GM12873 (cell line): ENCODE results near the gene CDK19.

ENCODE experiments used
- TF ChIP-seq, protein P1 (sequence below): IDR thresholded peaks from 2 replicates; pipeline ENCODE4 v1.5.1; 2012; ENCODE audit warnings: low read depth, mild to moderate bottlenecking, moderate library complexity, low read length, control low read depth; ENCODE audit not compliant: insufficient read depth; ENCODE audit errors: missing control alignments

CDK19 gene

GRCh38 chr6:110608151-110608550 lies 207.1 kb downstream of the CDK19 start:
- TF ChIP-seq, protein P1, sequence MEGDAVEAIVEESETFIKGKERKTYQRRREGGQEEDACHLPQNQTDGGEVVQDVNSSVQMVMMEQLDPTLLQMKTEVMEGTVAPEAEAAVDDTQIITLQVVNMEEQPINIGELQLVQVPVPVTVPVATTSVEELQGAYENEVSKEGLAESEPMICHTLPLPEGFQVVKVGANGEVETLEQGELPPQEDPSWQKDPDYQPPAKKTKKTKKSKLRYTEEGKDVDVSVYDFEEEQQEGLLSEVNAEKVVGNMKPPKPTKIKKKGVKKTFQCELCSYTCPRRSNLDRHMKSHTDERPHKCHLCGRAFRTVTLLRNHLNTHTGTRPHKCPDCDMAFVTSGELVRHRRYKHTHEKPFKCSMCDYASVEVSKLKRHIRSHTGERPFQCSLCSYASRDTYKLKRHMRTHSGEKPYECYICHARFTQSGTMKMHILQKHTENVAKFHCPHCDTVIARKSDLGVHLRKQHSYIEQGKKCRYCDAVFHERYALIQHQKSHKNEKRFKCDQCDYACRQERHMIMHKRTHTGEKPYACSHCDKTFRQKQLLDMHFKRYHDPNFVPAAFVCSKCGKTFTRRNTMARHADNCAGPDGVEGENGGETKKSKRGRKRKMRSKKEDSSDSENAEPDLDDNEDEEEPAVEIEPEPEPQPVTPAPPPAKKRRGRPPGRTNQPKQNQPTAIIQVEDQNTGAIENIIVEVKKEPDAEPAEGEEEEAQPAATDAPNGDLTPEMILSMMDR, result no peak

DNA sequence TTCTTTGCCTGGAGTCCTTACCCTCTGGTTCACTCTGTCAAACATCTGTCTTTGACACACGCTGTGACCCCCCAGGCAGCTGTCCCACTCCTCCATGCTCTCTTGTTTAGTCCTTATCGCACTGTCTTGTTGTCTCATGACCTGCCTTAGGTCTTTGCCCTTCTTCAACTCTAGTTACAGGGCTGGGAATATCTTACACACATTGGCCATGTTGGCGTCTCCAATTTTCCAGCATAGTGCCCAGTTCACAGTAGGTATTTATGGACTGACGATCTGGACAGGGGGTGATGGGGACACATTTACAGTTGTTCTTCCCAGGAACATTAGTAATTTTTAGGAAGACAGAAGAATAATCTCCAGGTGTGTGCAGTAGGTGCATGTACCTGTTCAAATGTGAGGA lies 209.1 kb downstream of the CDK19 start:
- TF ChIP-seq, protein P1, result no peak

- TF ChIP-seq, protein P1, result no peak
Measured at GRCh38 chr6:110597761-110598160, 217.5 kb downstream of the CDK19 start.

DNA sequence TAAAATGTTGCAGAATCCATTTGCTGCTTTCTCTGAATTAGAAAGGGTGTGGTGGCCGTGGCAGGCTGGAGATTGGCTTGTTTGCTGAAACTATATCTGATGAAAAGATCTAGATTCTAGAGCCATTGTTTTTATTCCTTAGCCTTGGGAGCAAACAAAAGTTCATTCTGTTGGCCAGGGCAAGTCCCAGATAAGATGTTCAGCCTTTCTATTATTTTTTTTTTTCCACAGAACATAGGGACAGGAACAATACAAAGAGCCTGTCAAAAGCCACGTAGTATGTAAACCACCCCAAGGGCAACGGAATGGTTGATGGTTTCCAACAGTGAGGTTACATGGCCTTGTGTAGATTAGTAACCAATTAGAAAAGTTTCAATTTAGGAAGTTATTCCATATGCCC lies 218.9 kb downstream of the CDK19 start:
- TF ChIP-seq, protein P1, result no peak

DNA sequence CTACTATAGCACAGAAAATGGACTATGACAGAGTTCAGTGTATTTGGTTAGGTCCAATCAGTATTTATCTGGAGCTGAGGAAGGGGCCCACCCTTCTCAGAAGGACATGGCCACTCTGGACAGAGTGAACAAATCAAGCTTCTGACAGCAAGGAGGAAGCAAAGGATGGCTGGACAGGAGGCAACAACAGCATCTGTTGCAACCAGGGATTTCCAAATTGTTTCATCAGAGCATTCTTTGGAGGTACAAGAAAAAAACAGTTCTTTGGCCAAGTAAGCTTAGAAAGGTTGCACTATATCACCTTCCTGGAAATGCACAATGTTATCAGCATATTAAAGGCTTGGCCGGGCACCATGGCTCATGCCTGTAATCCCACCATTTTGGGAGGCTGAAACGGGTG lies 220.2 kb downstream of the CDK19 start:
- TF ChIP-seq, protein P1, result no peak

GRCh38 chr6:110593637-110594036 lies 221.6 kb downstream of the CDK19 start:
- TF ChIP-seq, protein P1, result no peak

DNA sequence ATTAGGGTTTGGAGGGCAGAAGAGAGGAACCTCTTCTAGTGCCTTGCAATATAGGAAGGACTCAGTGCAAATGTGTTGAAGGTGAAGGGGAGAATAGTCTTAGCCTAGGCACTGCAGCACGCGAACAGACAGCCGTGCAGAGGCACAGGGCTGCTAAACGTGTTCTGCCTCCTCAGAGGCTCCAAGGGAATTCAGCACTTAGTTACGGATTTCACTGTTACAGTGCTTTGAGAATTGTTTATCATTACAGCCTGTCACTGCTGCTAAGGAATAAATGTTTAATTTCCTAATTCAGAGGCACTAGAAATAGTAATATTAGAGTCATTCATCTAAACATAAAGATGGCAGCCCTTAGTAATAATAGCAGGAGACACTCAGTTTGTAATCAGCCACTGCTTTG lies 222.5 kb downstream of the CDK19 start:
- TF ChIP-seq, protein P1, result no peak

GRCh38 chr6:110590821-110591351 lies 224.4 kb downstream of the CDK19 start:
- TF ChIP-seq, protein P1, result no peak
